Measurements from ENCODE around the gene SDK1. TPM values are rescaled to one million over a fixed set of nuclear protein-coding genes. Genes with fewer than 3 reads are reported as not detected.
A peak's percentile ranks its signal among the peaks of the same experiment; 100 is the strongest.

The SDK1 gene
- total RNA-seq, 1 donor from 2014 or later: 4.3 TPM

DNA sequence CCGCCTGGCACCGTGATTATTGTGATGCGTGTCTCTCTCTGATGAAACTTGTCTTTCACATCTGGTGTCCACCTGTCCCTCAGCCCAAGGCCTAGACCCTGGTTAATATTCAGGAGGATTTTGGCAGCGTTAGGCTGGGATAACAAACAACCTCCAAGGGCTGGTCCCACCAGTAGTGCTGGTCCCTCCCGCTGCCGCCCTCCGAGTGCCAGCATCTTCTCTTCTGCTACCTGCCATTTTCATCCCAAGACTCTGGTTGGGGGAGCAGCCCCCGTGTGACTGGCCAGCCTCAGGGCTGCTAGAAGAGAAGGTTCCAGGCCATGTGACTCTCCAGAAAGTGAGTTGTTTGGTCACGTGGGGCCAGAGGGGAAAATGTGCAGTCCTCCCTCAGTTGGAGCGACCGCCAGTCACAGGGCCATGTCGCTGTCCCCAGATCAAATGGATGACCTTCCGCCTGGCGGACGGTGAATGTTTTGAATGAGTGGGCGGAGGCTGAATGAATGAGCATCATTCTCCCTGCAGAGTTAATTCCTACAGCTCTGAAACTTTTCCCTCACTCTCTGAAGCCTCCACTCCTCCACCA is 901.2 kb downstream of the SDK1 start:
- no peak overlapping the region for H3K27ac Mint-ChIP-seq (ENCODE audit: unreplicated experiment)

DNA sequence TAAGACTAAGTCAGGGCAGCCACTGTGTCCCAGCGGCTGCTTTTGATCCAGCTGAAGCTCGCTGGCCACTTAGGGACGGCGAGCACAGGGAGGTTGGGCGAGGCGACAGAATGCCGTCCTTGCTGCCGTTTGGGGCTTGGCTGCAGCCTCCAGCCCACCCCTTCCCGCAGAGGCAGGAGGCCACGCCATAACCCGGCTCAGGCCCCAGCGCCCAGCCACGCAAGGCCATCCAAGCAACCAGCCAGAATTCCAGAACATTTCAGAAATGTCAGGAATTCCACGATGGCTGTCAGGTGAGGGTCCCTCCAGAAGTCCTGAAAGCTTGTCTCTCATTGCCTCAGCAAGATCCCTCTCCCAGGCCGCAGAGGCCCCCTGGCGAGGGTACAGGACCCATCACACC is 901.9 kb downstream of the SDK1 start:
- no peak overlapping the region for H3K4me3 Mint-ChIP-seq (ENCODE audit: unreplicated experiment)
- H3K36me3 Mint-ChIP-seq (ENCODE audit: low read depth, unreplicated experiment): peaks cover 14% of the 10 kb centered on the region
- H3K27ac Mint-ChIP-seq (ENCODE audit: unreplicated experiment): no peak overlapping the region
- TF ChIP-seq, protein P1, sequence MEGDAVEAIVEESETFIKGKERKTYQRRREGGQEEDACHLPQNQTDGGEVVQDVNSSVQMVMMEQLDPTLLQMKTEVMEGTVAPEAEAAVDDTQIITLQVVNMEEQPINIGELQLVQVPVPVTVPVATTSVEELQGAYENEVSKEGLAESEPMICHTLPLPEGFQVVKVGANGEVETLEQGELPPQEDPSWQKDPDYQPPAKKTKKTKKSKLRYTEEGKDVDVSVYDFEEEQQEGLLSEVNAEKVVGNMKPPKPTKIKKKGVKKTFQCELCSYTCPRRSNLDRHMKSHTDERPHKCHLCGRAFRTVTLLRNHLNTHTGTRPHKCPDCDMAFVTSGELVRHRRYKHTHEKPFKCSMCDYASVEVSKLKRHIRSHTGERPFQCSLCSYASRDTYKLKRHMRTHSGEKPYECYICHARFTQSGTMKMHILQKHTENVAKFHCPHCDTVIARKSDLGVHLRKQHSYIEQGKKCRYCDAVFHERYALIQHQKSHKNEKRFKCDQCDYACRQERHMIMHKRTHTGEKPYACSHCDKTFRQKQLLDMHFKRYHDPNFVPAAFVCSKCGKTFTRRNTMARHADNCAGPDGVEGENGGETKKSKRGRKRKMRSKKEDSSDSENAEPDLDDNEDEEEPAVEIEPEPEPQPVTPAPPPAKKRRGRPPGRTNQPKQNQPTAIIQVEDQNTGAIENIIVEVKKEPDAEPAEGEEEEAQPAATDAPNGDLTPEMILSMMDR (IDR thresholded peaks at IDR 0.05; ENCODE audit: unreplicated experiment): no peak
- DNase-seq (ENCODE audit: low spot score): no peak
- no peaks in the 10 kb centered on the region for H3K9me3 Mint-ChIP-seq (ENCODE audit: unreplicated experiment)
- no peaks in the 10 kb centered on the region for H3K4me1 Mint-ChIP-seq (ENCODE audit: unreplicated experiment)
- H3K27me3 Mint-ChIP-seq (ENCODE audit: unreplicated experiment): peaks cover 2% of the 10 kb centered on the region

More for the DNA sequence above, 901.2 kb downstream of the SDK1 start:
- Mint-ChIP-seq H3K4me3 (ENCODE audit: unreplicated experiment) (no peak overlapping the region), H3K4me1 (ENCODE audit: unreplicated experiment) (no peaks in the 10 kb centered on the region), H3K27me3 (ENCODE audit: unreplicated experiment) (peaks cover 4% of the 10 kb centered on the region), H3K9me3 (ENCODE audit: unreplicated experiment) (no peaks in the 10 kb centered on the region), H3K36me3 (ENCODE audit: low read depth, unreplicated experiment) (peaks cover 14% of the 10 kb centered on the region)
- no peak for DNase-seq (ENCODE audit: low spot score)
- TF ChIP-seq, protein P1 (IDR thresholded peaks at IDR 0.05; ENCODE audit: unreplicated experiment): no peak

DNA sequence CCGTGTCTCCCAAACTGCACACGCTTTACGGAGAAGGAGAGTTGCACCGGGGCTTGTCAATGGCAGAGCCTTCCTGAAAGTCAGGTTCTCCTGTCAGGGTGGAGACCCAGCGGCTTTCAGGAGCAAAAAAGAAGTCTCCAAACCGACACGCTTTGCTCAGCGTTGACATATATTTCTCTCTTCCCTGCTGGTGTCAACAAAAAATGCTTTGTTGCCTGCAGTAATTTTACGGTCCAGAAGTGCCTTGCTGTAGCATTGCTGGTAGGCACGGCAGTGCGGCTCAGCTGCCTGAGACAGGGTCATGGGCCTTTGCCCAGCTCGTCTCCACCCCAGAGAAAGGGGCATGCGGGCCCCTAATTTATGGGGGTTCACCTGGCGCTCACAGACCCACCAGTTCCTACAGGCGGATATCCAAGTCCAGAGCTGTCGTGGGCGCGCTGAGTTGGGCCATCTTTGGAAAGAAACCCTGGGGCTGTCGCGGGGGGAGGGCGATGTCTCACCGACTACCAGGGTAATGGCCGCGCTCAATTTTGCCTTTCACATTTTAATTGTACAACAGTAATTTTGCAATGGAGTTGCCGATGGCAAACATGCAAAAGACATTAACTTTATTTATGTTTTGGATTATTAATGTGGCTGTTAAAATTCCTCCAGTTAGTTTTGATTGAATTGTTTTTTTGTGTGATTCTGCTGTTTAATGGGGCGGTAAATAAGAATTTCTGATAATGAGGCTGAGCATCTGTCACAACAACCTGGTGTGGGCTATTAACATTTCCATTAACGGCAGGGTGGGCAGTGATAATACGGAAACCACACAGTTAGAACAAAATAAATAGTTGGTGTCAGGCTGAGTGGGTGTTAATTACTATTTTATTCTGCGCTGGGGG is 902.8 kb downstream of the SDK1 start:
- Mint-ChIP-seq H3K4me1 (ENCODE audit: unreplicated experiment) (no peaks in the 10 kb centered on the region), H3K27ac (ENCODE audit: unreplicated experiment) (no peak overlapping the region), H3K4me3 (ENCODE audit: unreplicated experiment) (peak overlapping the region; percentile 65), H3K36me3 (ENCODE audit: low read depth, unreplicated experiment) (peaks cover 10% of the 10 kb centered on the region), H3K27me3 (ENCODE audit: unreplicated experiment) (peaks cover 5% of the 10 kb centered on the region), H3K9me3 (ENCODE audit: unreplicated experiment) (no peaks in the 10 kb centered on the region)
- DNase-seq (ENCODE audit: low spot score): no peak
- TF ChIP-seq, protein P1 (IDR thresholded peaks at IDR 0.05; ENCODE audit: unreplicated experiment): no peak

DNA sequence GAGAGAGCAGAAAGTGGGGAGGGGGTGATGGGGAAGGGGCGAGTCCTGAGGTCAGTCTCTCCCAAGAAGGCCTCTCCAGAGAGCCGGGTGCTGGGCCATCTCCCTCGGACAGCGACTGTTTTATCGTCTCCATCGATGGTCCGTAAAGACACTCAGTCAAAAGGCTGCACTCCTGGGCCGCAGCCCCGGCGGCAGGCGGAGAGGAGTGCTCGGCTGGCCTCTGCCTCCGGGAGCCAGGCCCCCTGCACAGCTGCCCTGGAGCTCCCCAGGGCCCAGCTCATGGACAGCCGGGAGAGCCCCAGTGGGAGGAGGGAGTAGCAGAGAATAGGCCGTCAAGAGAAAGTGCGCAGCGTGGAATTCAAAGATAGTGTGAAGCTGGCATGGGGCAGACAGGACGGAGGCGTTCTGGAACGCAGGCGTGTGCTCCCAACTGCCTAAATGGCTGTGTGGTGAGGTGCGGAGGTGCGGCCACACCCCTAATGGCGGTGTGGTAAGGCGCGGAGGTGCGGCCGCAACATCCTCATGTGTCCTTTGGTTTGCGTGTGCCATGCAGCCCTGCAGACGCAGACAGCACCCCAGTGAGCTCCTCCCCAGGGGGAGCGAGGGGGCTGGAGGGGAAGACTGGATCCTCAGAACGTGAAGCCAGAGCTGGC is 903.6 kb downstream of the SDK1 start:
- TF ChIP-seq, protein P1 (IDR thresholded peaks at IDR 0.05; ENCODE audit: unreplicated experiment): no peak
- Mint-ChIP-seq H3K27ac (ENCODE audit: unreplicated experiment) (no peak overlapping the region), H3K27me3 (ENCODE audit: unreplicated experiment) (peaks cover 5% of the 10 kb centered on the region), H3K9me3 (ENCODE audit: unreplicated experiment) (peaks cover 2% of the 10 kb centered on the region), H3K4me3 (ENCODE audit: unreplicated experiment) (no peak overlapping the region), H3K36me3 (ENCODE audit: low read depth, unreplicated experiment) (peaks cover 11% of the 10 kb centered on the region), H3K4me1 (ENCODE audit: unreplicated experiment) (no peaks in the 10 kb centered on the region)
- no peak for DNase-seq (ENCODE audit: low spot score)

Measured in endothelial cell (in vitro differentiated cells).